ENCODE measurements around the gene KIF7. TPM values are rescaled to one million over a fixed set of nuclear protein-coding genes. Genes with fewer than 3 reads are reported as not detected.
A peak's percentile ranks its signal among the peaks of the same experiment; 100 is the strongest.

The KIF7 gene
- polyA plus RNA-seq, 3 donors: not detected

DNA sequence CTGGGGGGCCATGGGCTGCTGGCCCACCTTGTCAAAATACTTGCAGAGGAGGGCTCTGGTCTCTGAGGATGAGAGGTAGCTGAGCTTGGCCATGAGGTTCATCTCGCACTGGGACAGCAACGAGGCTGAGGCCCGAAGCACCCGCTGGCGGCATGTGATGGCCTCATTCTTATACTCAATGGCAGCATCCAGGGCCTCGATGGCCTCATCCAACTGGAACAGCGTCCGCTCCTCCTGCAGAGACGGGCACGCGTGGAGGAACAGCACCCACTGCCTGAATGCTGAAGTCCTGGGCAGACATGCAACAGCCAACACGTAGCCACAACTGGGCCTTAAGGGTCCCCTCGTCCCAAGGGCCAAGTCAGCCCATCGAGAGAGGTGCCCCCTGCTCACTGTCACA, 25.0 kb downstream of the KIF7 start:
- no peak overlapping the region for H3K4me2 ChIP-seq (replicated peaks; ENCODE audit: extremely low read depth, low read length, poor library complexity, severe bottlenecking)
- 95% methylated on average over 14 of the region's 14 CpGs for WGBS (ENCODE audit: insufficient coverage)
- Mint-ChIP-seq H3K4me1 (no peaks in the 10 kb centered on the region), H3K27me3 (ENCODE audit: low read depth in 3 of 3) (peaks cover 1% of the 10 kb centered on the region in 3 donors), H3K27ac (no peak overlapping the region), H3K4me3 (no peak overlapping the region), H3K36me3 (peaks cover 54 to 67% of the 10 kb centered on the region in 2 donors), H3K9me3 (peaks cover 38 to 50% (median 44%) of the 10 kb centered on the region in 7 donors)
- H3K79me2 ChIP-seq (ENCODE audit: insufficient read depth, low read length): no peaks in the 10 kb centered on the region
- H3K9ac ChIP-seq (ENCODE audit: insufficient read depth, low read length, poor library complexity, severe bottlenecking): no peak overlapping the region
- peaks cover 57 to 62% of the 10 kb centered on the region in 2 donors for H3K36me3 ChIP-seq (replicated peaks in 1 of 2; ENCODE audit: control insufficient read depth in 1 of 2, insufficient read depth in 2 of 2, low read length in 2 of 2)
- TF ChIP-seq, protein P1, sequence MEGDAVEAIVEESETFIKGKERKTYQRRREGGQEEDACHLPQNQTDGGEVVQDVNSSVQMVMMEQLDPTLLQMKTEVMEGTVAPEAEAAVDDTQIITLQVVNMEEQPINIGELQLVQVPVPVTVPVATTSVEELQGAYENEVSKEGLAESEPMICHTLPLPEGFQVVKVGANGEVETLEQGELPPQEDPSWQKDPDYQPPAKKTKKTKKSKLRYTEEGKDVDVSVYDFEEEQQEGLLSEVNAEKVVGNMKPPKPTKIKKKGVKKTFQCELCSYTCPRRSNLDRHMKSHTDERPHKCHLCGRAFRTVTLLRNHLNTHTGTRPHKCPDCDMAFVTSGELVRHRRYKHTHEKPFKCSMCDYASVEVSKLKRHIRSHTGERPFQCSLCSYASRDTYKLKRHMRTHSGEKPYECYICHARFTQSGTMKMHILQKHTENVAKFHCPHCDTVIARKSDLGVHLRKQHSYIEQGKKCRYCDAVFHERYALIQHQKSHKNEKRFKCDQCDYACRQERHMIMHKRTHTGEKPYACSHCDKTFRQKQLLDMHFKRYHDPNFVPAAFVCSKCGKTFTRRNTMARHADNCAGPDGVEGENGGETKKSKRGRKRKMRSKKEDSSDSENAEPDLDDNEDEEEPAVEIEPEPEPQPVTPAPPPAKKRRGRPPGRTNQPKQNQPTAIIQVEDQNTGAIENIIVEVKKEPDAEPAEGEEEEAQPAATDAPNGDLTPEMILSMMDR (IDR thresholded peaks at IDR 0.05): no peak
- H3K4me3 ChIP-seq (replicated peaks in 1 of 3; ENCODE audit: low read depth in 2 of 3, low read length in 3 of 3): no peak overlapping the region
- H3K9me3 ChIP-seq (replicated peaks in 1 of 2; ENCODE audit: control insufficient read depth in 1 of 2, insufficient read depth in 1 of 2, low read length in 2 of 2): peaks cover 9 to 56% of the 10 kb centered on the region in 2 donors
- H3K27ac ChIP-seq (ENCODE audit: low read depth in 1 of 2, low read length in 2 of 2): no peak overlapping the region
- no peak overlapping the region for H2AFZ ChIP-seq (ENCODE audit: insufficient read depth, low read depth, low read length, poor library complexity, severe bottlenecking)
- no peak for DNase-seq
- H3K4me1 ChIP-seq (ENCODE audit: control insufficient read depth in 1 of 2, insufficient read depth in 2 of 2, low read length in 2 of 2): no peaks in the 10 kb centered on the region
- H3K27me3 ChIP-seq (ENCODE audit: control insufficient read depth in 2 of 2, insufficient read depth in 2 of 2, low read length in 2 of 2): no peaks in the 10 kb centered on the region
- intact Hi-C loops (cut with micrococcal nuclease): no loop called here
- H4K20me1 ChIP-seq (ENCODE audit: insufficient read depth, low read length): no peaks in the 10 kb centered on the region

- TF ChIP-seq, protein P1 (IDR thresholded peaks at IDR 0.05): no peak
- no peak overlapping the region for H3K9ac ChIP-seq (ENCODE audit: insufficient read depth, low read length, poor library complexity, severe bottlenecking)
These were observed 25.4 kb downstream of the KIF7 start for GRCh38 chr15:89629829-89630228.

More at GRCh38 chr15:89629829-89630228, 25.4 kb downstream of the KIF7 start:
- no peak overlapping the region for H3K4me2 ChIP-seq (replicated peaks; ENCODE audit: extremely low read depth, low read length, poor library complexity, severe bottlenecking)
- Mint-ChIP-seq H3K9me3 (peaks cover 36 to 46% (median 40%) of the 10 kb centered on the region in 7 donors), H3K4me1 (no peaks in the 10 kb centered on the region), H3K27ac (peak overlapping the region in 1 of 7 donors; percentile 38), H3K27me3 (ENCODE audit: low read depth in 3 of 3) (peaks cover 1% of the 10 kb centered on the region in 3 donors), H3K4me3 (no peak overlapping the region), H3K36me3 (peaks cover 59 to 71% of the 10 kb centered on the region in 2 donors)
- H3K27me3 ChIP-seq (ENCODE audit: control insufficient read depth in 2 of 2, insufficient read depth in 2 of 2, low read length in 2 of 2): no peaks in the 10 kb centered on the region
- H3K4me3 ChIP-seq (replicated peaks in 1 of 3; ENCODE audit: low read depth in 2 of 3, low read length in 3 of 3): no peak overlapping the region
- 90% methylated on average over 4 of the region's 5 CpGs for WGBS (ENCODE audit: insufficient coverage)
- intact Hi-C loops (cut with micrococcal nuclease): no loop called here
- no peaks in the 10 kb centered on the region for H3K79me2 ChIP-seq (ENCODE audit: insufficient read depth, low read length)
- peaks cover 9 to 56% of the 10 kb centered on the region in 2 donors for H3K9me3 ChIP-seq (replicated peaks in 1 of 2; ENCODE audit: control insufficient read depth in 1 of 2, insufficient read depth in 1 of 2, low read length in 2 of 2)
- no peak for DNase-seq
- H3K4me1 ChIP-seq (ENCODE audit: control insufficient read depth in 1 of 2, insufficient read depth in 2 of 2, low read length in 2 of 2): no peaks in the 10 kb centered on the region
- no peak overlapping the region for H2AFZ ChIP-seq (ENCODE audit: insufficient read depth, low read depth, low read length, poor library complexity, severe bottlenecking)
- H4K20me1 ChIP-seq (ENCODE audit: insufficient read depth, low read length): no peaks in the 10 kb centered on the region
- no peak overlapping the region for H3K27ac ChIP-seq (ENCODE audit: low read depth in 1 of 2, low read length in 2 of 2)
- peaks cover 61 to 67% of the 10 kb centered on the region in 2 donors for H3K36me3 ChIP-seq (replicated peaks in 1 of 2; ENCODE audit: control insufficient read depth in 1 of 2, insufficient read depth in 2 of 2, low read length in 2 of 2)
